Measurements from ENCODE around the gene TKTL2.

TKTL2 gene

GRCh38 chr4:163486321-163486720, 12.8 kb upstream of the TKTL2 start:
- no peak overlapping the region for H3K4me3 ChIP-seq (replicated peaks; ENCODE audit: insufficient read depth, low read length)
- DNase-seq (ENCODE audit: low read depth in 1 of 2, low spot score in 1 of 2): no peak
- no peak for TF ChIP-seq POLR2AphosphoS5 (IDR thresholded peaks at IDR 0.05; ENCODE audit: low read depth)
- TF ChIP-seq REST (IDR thresholded peaks at IDR 0.05; ENCODE audit: insufficient replicate concordance, low read depth): no peak
- H3K27me3 ChIP-seq (ENCODE audit: insufficient read depth, poor library complexity, severe bottlenecking): no peaks in the 10 kb centered on the region
- H3K27ac ChIP-seq (replicated peaks): no peak overlapping the region

- DNase-seq (ENCODE audit: low read depth in 1 of 2, low spot score in 1 of 2): no peak
- no peak for TF ChIP-seq REST (IDR thresholded peaks at IDR 0.05; ENCODE audit: insufficient replicate concordance, low read depth)
- TF ChIP-seq SPI1 (IDR thresholded peaks at IDR 0.05; ENCODE audit: borderline replicate concordance, low read depth): no peak
- Histone ChIP-seq H3K4me3 (replicated peaks; ENCODE audit: insufficient read depth, low read length) (no peak overlapping the region), H3K27me3 (ENCODE audit: insufficient read depth, poor library complexity, severe bottlenecking) (no peaks in the 10 kb centered on the region), H3K27ac (replicated peaks) (no peak overlapping the region)
These were observed 12.0 kb upstream of the TKTL2 start for GRCh38 chr4:163485589-163485988.

GRCh38 chr4:163484906-163485305, 11.4 kb upstream of the TKTL2 start:
- TF ChIP-seq POLR2AphosphoS5 (IDR thresholded peaks at IDR 0.05; ENCODE audit: low read depth): no peak
- peak; percentile 23 for TF ChIP-seq CTCF (IDR thresholded peaks at IDR 0.05; ENCODE audit: insufficient read depth, low read length)
- DNase-seq (ENCODE audit: low read depth in 1 of 2, low spot score in 1 of 2): peak in 1 of 2 experiments; percentile 65
- no peak overlapping the region for H3K27ac ChIP-seq (replicated peaks)

GRCh38 chr4:163482190-163482589, 8.6 kb upstream of the TKTL2 start:
- TF ChIP-seq GABPA (IDR thresholded peaks at IDR 0.05; ENCODE audit: low read depth): no peak
- TF ChIP-seq CTCF (IDR thresholded peaks at IDR 0.05; ENCODE audit: insufficient read depth, low read length): no peak
- no peak for TF ChIP-seq SPI1 (IDR thresholded peaks at IDR 0.05; ENCODE audit: borderline replicate concordance, low read depth)
- no peak for TF ChIP-seq REST (IDR thresholded peaks at IDR 0.05; ENCODE audit: insufficient replicate concordance, low read depth)
- no peak for TF ChIP-seq POLR2AphosphoS5 (IDR thresholded peaks at IDR 0.05; ENCODE audit: low read depth)
- Histone ChIP-seq H3K27ac (replicated peaks) (peak overlapping the region; percentile 58), H3K27me3 (ENCODE audit: insufficient read depth, poor library complexity, severe bottlenecking) (no peaks in the 10 kb centered on the region), H3K4me3 (replicated peaks; ENCODE audit: insufficient read depth, low read length) (no peak overlapping the region)
- DNase-seq (ENCODE audit: low read depth in 1 of 2, low spot score in 1 of 2): peak in 1 of 2 experiments; percentile 41

More at GRCh38 chr4:163484906-163485305, 11.4 kb upstream of the TKTL2 start:
- H3K4me3 ChIP-seq (replicated peaks; ENCODE audit: insufficient read depth, low read length): no peak overlapping the region
- no peaks in the 10 kb centered on the region for H3K27me3 ChIP-seq (ENCODE audit: insufficient read depth, poor library complexity, severe bottlenecking)
